ENCODE results near the gene PHF21B.

- TF ChIP-seq CTCF (conservative IDR thresholded peaks at IDR 0.05 in 1 of 2, IDR thresholded peaks at IDR 0.05 in 1 of 2; ENCODE audit: low read depth in 1 of 2, low read length in 2 of 2): no peak
- no peak for TF ChIP-seq EZH2 (IDR thresholded peaks at IDR 0.05; ENCODE audit: low read length, missing control alignments)
Observed at GRCh38 chr22:44862981-44863860, 146.6 kb downstream of the PHF21B start.
